Testis (tissue), 3 donors: ENCODE measurements around the gene ECHS1. TPM values are rescaled to one million over a fixed set of nuclear protein-coding genes. Genes with fewer than 3 reads are reported as not detected.

ENCODE experiments used
- DNase-seq: peaks from one replicate; pipeline ENCODE4 v3.0.0-alpha.2; 2019
- H3K27ac ChIP-seq, 2 donors: fragments of 200-600 bp; sonication (generic); one replicate each; pipeline ENCODE4 v1.5.1; 2019
- H3K27me3 ChIP-seq: fragments of 200-600 bp; sonication (generic); one replicate; pipeline ENCODE4 v1.5.1; 2019
- H3K36me3 ChIP-seq: fragments of 200-600 bp; sonication (generic); one replicate; pipeline ENCODE4 v1.5.1; 2017; ENCODE audit warnings: low read depth; ENCODE audit errors: missing control alignments
- H3K4me1 ChIP-seq: fragments of 200-600 bp; sonication (generic); one replicate; pipeline ENCODE4 v1.5.1; 2019
- H3K4me3 ChIP-seq, 2 donors: fragments of 200-600 bp; sonication (generic); one replicate each; pipeline ENCODE4 v1.5.1; 2017 to 2019
- H3K9me3 ChIP-seq: fragments of 200-600 bp; sonication (generic); one replicate; pipeline ENCODE4 v1.5.1; 2017
- CTCF ChIP-seq, 3 experiments: fragments of 450-650 bp in 2 of 3; fragments of 200-600 bp in 1 of 3; sonication (generic) in 1 of 3; IDR thresholded peaks; one replicate each; pipeline ENCODE4 v1.5.1; 2016 to 2019; ENCODE audit warnings: antibody characterized with exemption in 3 of 3, mild to moderate bottlenecking in 2 of 3, moderate library complexity in 1 of 3
- POLR2A ChIP-seq: fragments of 450-650 bp; IDR thresholded peaks from one replicate; pipeline ENCODE4 v1.6.1; 2017; ENCODE audit warnings: antibody characterized with exemption, mild to moderate bottlenecking, moderate library complexity
- WGBS, 2 donors: methylation state at CpG; one replicate each; pipeline ENCODE4 v1.1.5; 2018; 5-methylcytosine and 5-hydroxymethylcytosine counted together
- intact Hi-C: fragments of 100-400 bp; cut with DNase I; formaldehyde crosslinking; loops from one replicate; pipeline ENCODE4 v1.15.1; 2023; ENCODE audit warnings: low total_unique reads
- polyA plus RNA-seq: library from polyadenylated mRNA; stranded (reverse); fragments of 350-450 nt; fragmentation: Illumina TruSeq; extraction: RNeasy Lipid Tissue Mini Kit (QIAGEN cat#74804); gene quantifications from one replicate; pipeline ENCODE4 v1.2.3, GENCODE V29; 2014; ENCODE audit warnings: low read depth, low replicate concordance; ENCODE audit not compliant: insufficient read depth
- total RNA-seq, 2 donors: library from RNA; depleted of rRNA; stranded (reverse); fragments of >200 nt; gene quantifications; one replicate each; pipeline ENCODE4 v1.2.3, GENCODE V29; 2016

Gene ECHS1
- total and polyA plus RNA-seq, 3 donors from 2014 or later = 104 to 118 (median 118) TPM

GRCh38 chr10:133400624-133401424, 27.7 kb upstream of the ECHS1 start:
- Histone ChIP-seq H3K4me3 (no peak overlapping the region), H3K36me3 (no peaks in the 10 kb centered on the region), H3K27me3 (no peaks in the 10 kb centered on the region), H3K27ac (peak overlapping the region; percentile 26 to 72), H3K9me3 (no peaks in the 10 kb centered on the region), H3K4me1 (peaks cover 22% of the 10 kb centered on the region)
- no peak for TF ChIP-seq POLR2A
- no peak for TF ChIP-seq CTCF (IDR thresholded peaks at IDR 0.05)
- intact Hi-C loops = no loop called here
- DNase-seq = peak; percentile 71
- 59 to 75% methylated on average over 7 to 10 of the region's 10 CpGs for WGBS, 2 donors

GRCh38 chr10:133399123-133399601, 26.0 kb upstream of the ECHS1 start:
- DNase-seq = no peak
- intact Hi-C loops = no loop called here
- no peaks in the 10 kb centered on the region for H3K27me3 ChIP-seq

GRCh38 chr10:133397938-133398337, 24.8 kb upstream of the ECHS1 start:
- H3K36me3 ChIP-seq = no peaks in the 10 kb centered on the region
- H3K27ac ChIP-seq = no peak overlapping the region
- intact Hi-C loops = no loop called here
- no peak for DNase-seq
- no peaks in the 10 kb centered on the region for H3K27me3 ChIP-seq
- 94 to 96% methylated on average over 7 of the region's 7 CpGs for WGBS, 2 donors
- no peaks in the 10 kb centered on the region for H3K9me3 ChIP-seq
- no peak overlapping the region for H3K4me3 ChIP-seq
- no peak for TF ChIP-seq POLR2A
- TF ChIP-seq CTCF (IDR thresholded peaks at IDR 0.05) = no peak
- peaks cover 39% of the 10 kb centered on the region for H3K4me1 ChIP-seq

More at GRCh38 chr10:133399123-133399601, 26.0 kb upstream of the ECHS1 start:
- Histone ChIP-seq H3K36me3 (no peaks in the 10 kb centered on the region), H3K27ac (peak overlapping the region; percentile 55 to 72), H3K4me3 (no peak overlapping the region), H3K4me1 (peaks cover 35% of the 10 kb centered on the region), H3K9me3 (no peaks in the 10 kb centered on the region)
- WGBS, 2 donors = 91 to 93% methylated on average over 12 to 19 of the region's 19 CpGs
- TF ChIP-seq POLR2A (no peak), CTCF (IDR thresholded peaks at IDR 0.05) (no peak)

- no peaks in the 10 kb centered on the region for H3K27me3 ChIP-seq
- DNase-seq = peak; percentile 12
- TF ChIP-seq CTCF (IDR thresholded peaks at IDR 0.05) (no peak), POLR2A (no peak)
- WGBS, 2 donors = 91 to 92% methylated on average over 19 of the region's 19 CpGs
- intact Hi-C loops = no loop called here
- H3K4me1 ChIP-seq = peaks cover 30% of the 10 kb centered on the region
- H3K27ac ChIP-seq = no peak overlapping the region
- no peak overlapping the region for H3K4me3 ChIP-seq
- H3K9me3 ChIP-seq = no peaks in the 10 kb centered on the region
- no peaks in the 10 kb centered on the region for H3K36me3 ChIP-seq
These were observed 23.0 kb upstream of the ECHS1 start for GRCh38 chr10:133396035-133396624.
